Measurements from ENCODE around the gene MBNL1.
A peak's percentile ranks its signal among the peaks of the same experiment; 100 is the strongest.

Gene MBNL1

DNA sequence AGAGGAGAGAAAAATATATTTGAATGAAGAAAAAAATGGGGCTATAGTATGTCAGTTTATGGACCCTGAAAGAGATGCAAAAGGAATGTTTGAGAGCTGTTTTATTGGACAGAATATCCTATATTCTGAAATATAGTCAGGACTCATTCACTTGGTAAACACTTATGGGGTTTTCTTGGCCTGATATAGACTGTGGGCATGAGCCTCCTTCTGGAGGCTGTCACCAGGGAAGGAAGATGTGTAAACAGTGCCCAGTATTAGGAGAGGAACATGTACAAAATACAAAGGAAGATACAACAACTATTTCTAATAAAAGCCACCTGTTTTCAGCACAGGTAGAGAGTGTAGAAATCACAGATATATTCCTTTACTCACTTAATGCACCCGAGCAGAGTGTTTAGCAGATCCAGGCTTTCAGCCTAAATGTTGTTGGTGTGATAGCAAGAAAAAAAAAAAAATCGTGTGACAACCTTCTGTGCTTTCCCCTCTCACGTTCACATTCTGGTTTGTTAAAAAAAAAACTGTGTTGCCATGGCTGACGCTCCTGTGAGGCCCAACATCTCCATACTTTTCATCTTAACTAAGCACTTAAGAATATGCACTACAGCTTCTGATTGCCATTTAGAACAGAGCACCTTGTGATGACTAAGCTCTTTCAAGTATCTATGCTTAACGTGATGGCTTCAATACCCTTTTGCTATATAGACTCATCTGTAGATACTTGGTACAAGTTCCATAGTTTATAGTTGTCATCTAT lies 134.1 kb downstream of the MBNL1 start:
- Histone ChIP-seq H3K36me3 (ENCODE audit: insufficient read depth, low read length) (no peaks in the 10 kb centered on the region), H3K9ac (ENCODE audit: insufficient read length) (no peak overlapping the region), H3K9me3 (ENCODE audit: low read depth, low read length) (no peaks in the 10 kb centered on the region), H3K27ac (peak overlapping the region; percentile 11; the same call in 1 of the 2 replicates), H3K4me3 (no peak overlapping the region)
- no peak for DNase-seq (ENCODE audit: low read depth, low spot score)
- TF ChIP-seq FOXP2 (optimal IDR thresholded peaks at IDR 0.05; ENCODE audit: control extremely low read depth, extremely low read length, insufficient read depth) (no peak), EZH2 (IDR thresholded peaks at IDR 0.05) (no peak)

DNA sequence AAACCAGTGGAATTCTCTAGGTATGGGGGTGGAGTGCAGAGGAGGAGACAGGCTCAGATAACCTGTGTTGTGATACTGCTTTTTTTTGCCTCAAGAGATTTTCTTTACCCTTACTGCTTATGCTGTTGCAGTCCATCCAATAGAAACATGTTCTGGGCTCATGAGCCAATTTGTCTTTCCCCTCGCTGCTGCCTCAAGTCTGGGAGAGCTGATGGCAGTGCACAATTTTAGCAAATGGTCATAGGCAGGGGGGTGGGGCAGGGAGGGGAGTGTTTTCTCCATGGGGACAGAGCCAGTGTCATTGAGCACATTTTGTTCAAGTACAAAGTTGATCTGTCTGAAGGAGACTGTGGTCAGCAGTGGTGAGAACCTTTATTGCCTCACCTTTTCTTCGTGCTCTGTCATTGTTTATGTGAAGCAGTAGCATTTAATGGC lies 134.9 kb downstream of the MBNL1 start:
- TF ChIP-seq POLR2AphosphoS5 (IDR thresholded peaks at IDR 0.05; ENCODE audit: borderline replicate concordance, low read depth, low read length) = no peak
- no peak for TF ChIP-seq FOXP2 (optimal IDR thresholded peaks at IDR 0.05; ENCODE audit: control extremely low read depth, extremely low read length, insufficient read depth)
- no peak for TF ChIP-seq EZH2 (IDR thresholded peaks at IDR 0.05)
- no peak for DNase-seq (ENCODE audit: low read depth, low spot score)
- no peak overlapping the region for H3K4me3 ChIP-seq
- no peak overlapping the region; the same call in 1 of the 2 replicates for H3K27ac ChIP-seq
- H3K36me3 ChIP-seq (ENCODE audit: insufficient read depth, low read length) = no peaks in the 10 kb centered on the region
- no peak overlapping the region for H3K9ac ChIP-seq (ENCODE audit: insufficient read length)
- H3K9me3 ChIP-seq (ENCODE audit: low read depth, low read length) = no peaks in the 10 kb centered on the region

DNA sequence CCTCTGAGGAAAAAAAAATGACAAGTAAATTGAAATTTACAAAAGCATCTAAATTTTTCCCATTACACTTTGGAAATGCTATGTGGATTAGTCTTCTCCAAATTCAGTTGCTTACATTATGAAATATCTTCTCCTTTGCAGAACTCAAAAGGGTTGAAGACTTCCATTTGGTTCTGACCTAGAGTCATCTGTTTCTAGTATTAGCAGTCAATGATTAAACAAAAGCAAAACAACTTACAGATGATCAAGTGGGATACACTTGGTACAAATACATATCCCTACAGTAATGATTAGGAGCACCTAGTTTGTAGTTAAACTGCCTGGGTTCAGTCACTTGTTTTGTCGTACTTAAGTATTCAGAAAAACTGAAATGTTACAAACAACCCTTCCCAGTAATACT lies 136.2 kb downstream of the MBNL1 start:
- Histone ChIP-seq H3K36me3 (ENCODE audit: insufficient read depth, low read length) (no peaks in the 10 kb centered on the region), H3K9ac (ENCODE audit: insufficient read length) (peak overlapping the region; percentile 21), H3K27ac (peak overlapping the region; percentile 88), H3K9me3 (ENCODE audit: low read depth, low read length) (no peaks in the 10 kb centered on the region), H3K4me3 (no peak overlapping the region; the same call in 1 of the 2 replicates)
- TF ChIP-seq EZH2 (IDR thresholded peaks at IDR 0.05) (no peak), POLR2AphosphoS5 (IDR thresholded peaks at IDR 0.05; ENCODE audit: borderline replicate concordance, low read depth, low read length) (no peak), FOXP2 (optimal IDR thresholded peaks at IDR 0.05; ENCODE audit: control extremely low read depth, extremely low read length, insufficient read depth) (no peak)
- no peak for DNase-seq (ENCODE audit: low read depth, low spot score)

DNA sequence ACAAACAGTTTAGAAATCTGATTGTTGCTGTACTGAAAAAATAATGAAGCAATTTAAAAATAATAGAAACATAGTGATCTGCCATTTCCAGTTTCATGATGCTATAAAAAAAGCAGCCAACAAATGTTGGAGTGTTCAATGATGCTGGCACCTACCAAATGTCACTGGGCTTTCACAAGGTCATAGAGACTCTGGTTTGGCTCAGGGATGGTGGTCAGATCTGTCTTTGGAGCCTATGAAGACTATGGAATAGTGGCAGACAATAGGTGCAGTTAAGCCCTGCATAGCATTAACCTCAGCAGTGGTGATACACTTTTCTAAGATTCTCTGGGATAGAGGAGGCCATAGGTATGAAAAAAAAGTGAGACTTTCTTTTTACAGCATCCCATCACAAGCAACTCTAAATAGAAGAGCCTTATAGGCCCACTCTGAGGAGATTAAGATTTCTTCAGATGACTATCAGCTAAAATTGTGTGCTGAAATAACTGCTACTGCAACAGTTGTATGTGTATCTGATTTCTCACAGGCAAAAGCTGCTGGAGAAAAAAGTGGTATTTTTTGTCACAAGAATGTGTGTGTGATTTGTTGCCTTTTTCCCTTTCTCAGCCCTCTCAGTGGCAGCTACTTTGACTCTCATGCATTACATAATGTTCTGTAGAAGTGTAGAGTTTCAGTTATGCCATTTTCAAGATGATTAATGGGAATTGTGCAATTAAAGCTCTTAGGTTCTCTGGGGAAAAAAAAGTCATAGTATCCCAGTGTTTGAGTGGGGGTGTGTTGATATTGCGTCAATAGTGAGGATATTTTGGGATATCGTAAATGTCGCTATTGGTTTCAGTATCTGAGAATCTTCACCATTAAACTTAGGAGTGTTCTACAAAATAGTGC lies 137.4 kb downstream of the MBNL1 start:
- Histone ChIP-seq H3K4me3 (peak overlapping the region; percentile 67), H3K27ac (peak overlapping the region; percentile 88), H3K9ac (ENCODE audit: insufficient read length) (peak overlapping the region; percentile 21), H3K36me3 (ENCODE audit: insufficient read depth, low read length) (no peaks in the 10 kb centered on the region), H3K9me3 (ENCODE audit: low read depth, low read length) (no peaks in the 10 kb centered on the region)
- peak; percentile 49; the same call in 1 of the 2 replicates for TF ChIP-seq POLR2AphosphoS5 (IDR thresholded peaks at IDR 0.05; ENCODE audit: borderline replicate concordance, low read depth, low read length)
- no peak for TF ChIP-seq FOXP2 (optimal IDR thresholded peaks at IDR 0.05; ENCODE audit: control extremely low read depth, extremely low read length, insufficient read depth)
- TF ChIP-seq EZH2 (IDR thresholded peaks at IDR 0.05) = no peak
- DNase-seq (ENCODE audit: low read depth, low spot score) = peak; percentile 97

DNA sequence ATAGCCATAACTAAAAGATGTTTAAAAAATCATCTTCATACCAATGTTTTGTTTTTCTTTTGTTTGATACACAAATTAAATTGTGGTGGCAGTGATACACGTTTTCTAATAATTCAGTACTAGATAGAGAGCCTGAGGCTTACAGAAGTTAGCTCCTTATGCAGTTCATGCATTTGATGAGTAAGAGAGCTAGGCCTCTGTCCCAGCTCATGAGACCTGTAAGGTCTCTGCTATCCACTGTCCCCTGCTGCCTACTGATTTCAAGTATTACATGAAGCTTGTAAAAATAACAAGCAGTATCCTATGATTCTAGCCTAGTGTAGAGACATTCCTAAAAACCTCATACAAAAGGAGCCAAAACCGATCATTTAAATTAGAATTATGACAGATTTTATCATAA lies 144.5 kb downstream of the MBNL1 start:
- Histone ChIP-seq H3K36me3 (ENCODE audit: insufficient read depth, low read length) (peaks cover 38% of the 10 kb centered on the region), H3K4me3 (no peak overlapping the region), H3K27ac (no peak overlapping the region), H3K9me3 (ENCODE audit: low read depth, low read length) (no peaks in the 10 kb centered on the region), H3K9ac (ENCODE audit: insufficient read length) (no peak overlapping the region)
- no peak for DNase-seq (ENCODE audit: low read depth, low spot score)
- TF ChIP-seq FOXP2 (optimal IDR thresholded peaks at IDR 0.05; ENCODE audit: control extremely low read depth, extremely low read length, insufficient read depth) (no peak), EZH2 (IDR thresholded peaks at IDR 0.05) (no peak)

DNA sequence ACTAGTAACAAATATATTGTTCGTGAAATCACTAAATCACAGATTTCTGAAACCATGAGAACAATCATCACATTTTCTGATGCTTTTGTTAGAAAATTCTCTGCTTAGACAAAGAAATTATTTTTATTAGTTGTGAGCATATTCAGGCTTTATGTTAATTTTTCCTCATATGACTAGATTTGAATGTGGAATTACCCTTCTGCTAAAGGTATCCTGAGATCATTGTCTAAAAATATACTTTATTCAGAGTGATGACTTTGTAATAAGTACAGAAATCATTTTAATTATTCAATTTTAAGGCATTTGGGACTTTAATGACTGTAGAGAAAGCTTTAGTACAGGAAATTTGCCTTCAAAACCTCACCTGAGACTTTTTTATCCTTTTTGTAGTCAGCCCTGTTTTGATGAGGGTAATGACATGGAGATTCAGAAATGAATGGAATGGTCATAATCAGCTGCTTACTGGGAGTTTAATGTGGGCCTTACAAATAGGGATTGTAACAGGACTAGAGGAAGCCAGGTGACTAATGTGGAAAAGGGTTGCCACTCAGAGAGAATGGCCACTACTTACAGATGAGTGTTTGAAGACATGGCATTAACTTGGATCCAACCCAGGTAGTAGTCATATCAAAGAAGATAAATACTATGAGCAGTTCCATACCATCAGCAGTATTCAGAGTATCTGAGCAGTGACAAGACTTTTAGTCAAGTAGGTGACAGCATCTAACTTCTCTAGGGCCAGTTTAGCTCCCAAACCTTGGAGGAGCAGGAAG lies 148.3 kb downstream of the MBNL1 start:
- no peak overlapping the region for H3K4me3 ChIP-seq
- H3K9ac ChIP-seq (ENCODE audit: insufficient read length) = no peak overlapping the region
- H3K9me3 ChIP-seq (ENCODE audit: low read depth, low read length) = no peaks in the 10 kb centered on the region; the same call in 1 of the 2 replicates
- DNase-seq (ENCODE audit: low read depth, low spot score) = no peak
- H3K36me3 ChIP-seq (ENCODE audit: insufficient read depth, low read length) = peaks cover 72% of the 10 kb centered on the region
- no peak overlapping the region for H3K27ac ChIP-seq
- TF ChIP-seq POLR2AphosphoS5 (IDR thresholded peaks at IDR 0.05; ENCODE audit: borderline replicate concordance, low read depth, low read length) = no peak
- TF ChIP-seq EZH2 (IDR thresholded peaks at IDR 0.05) = no peak

DNA sequence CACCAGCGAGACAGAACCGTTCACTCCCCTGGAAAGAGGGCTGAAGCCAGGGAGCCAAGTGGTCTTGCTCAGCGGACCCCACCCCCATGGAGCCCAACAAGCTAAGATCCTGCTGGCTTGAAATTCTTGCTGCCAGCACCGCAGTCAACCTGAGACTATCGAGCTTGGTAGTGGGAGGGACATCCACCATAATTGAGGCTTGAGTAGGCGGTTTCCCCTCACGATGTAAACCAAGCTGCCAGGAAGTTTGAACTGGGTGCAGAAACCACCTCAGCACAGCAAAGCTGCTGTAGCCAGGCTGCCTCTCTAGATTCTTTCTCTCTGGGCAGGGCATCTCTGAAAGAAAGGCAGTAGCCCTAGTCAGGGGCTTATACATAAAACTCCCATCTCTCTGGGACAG lies 151.0 kb downstream of the MBNL1 start:
- Histone ChIP-seq H3K9ac (ENCODE audit: insufficient read length) (no peak overlapping the region), H3K9me3 (ENCODE audit: low read depth, low read length) (no peaks in the 10 kb centered on the region; the same call in 1 of the 2 replicates), H3K27ac (no peak overlapping the region), H3K4me3 (no peak overlapping the region), H3K36me3 (ENCODE audit: insufficient read depth, low read length) (peaks cover 73% of the 10 kb centered on the region)
- TF ChIP-seq POLR2AphosphoS5 (IDR thresholded peaks at IDR 0.05; ENCODE audit: borderline replicate concordance, low read depth, low read length) (no peak), EZH2 (IDR thresholded peaks at IDR 0.05) (no peak)
- DNase-seq (ENCODE audit: low read depth, low spot score) = no peak

DNA sequence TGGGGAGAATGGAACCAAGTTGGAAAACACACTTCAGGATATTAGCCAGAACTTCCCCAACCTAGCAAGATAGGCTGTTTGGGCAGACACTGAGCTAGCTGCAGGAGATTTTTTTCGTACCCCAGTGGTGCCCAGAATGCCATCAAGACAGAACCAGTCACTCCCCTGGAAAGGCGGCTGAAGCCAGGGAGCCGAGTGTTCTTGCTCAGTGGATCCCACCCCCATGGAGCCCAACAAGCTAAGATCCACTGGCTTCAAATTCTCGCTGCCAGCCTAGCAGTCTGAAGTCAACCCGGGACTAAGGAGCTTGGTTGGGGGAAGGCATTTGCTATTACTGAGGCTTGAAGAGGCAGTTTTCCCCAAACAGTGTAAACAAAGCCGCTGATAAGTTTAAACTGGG lies 152.4 kb downstream of the MBNL1 start:
- Histone ChIP-seq H3K27ac (no peak overlapping the region), H3K4me3 (no peak overlapping the region), H3K9ac (ENCODE audit: insufficient read length) (no peak overlapping the region), H3K9me3 (ENCODE audit: low read depth, low read length) (no peaks in the 10 kb centered on the region; the same call in 1 of the 2 replicates), H3K36me3 (ENCODE audit: insufficient read depth, low read length) (peaks cover 59% of the 10 kb centered on the region)
- no peak for TF ChIP-seq EZH2 (IDR thresholded peaks at IDR 0.05)
- no peak for TF ChIP-seq FOXP2 (optimal IDR thresholded peaks at IDR 0.05; ENCODE audit: control extremely low read depth, extremely low read length, insufficient read depth)
- no peak for TF ChIP-seq POLR2AphosphoS5 (IDR thresholded peaks at IDR 0.05; ENCODE audit: borderline replicate concordance, low read depth, low read length)
- no peak for DNase-seq (ENCODE audit: low read depth, low spot score)
